Mammary epithelial cell (primary cell): Measurements from ENCODE around the gene AHCTF1.

Source experiments
- CTCF ChIP-seq, 2 donors: IDR thresholded peaks in 1 of 2; conservative IDR thresholded peaks in 1 of 2; 2 replicates each; pipeline ENCODE4 v1.5.1; 2011 to 2012; ENCODE audit warnings: inconsistent platforms in 2 of 2, low read length in 2 of 2, mild to moderate bottlenecking in 2 of 2, control low read depth in 1 of 2, low read depth in 1 of 2; ENCODE audit not compliant: insufficient read depth in 1 of 2; ENCODE audit errors: extremely low read depth in 1 of 2
- EZH2 ChIP-seq: IDR thresholded peaks from 2 replicates; pipeline ENCODE4 v1.6.1; 2012; ENCODE audit warnings: low read length, inconsistent platforms, borderline replicate concordance

GRCh38 chr1:246971969-246972368 is 40.2 kb upstream of the AHCTF1 start:
- TF ChIP-seq CTCF (conservative IDR thresholded peaks at IDR 0.05 in 1 of 2, IDR thresholded peaks at IDR 0.05 in 1 of 2; ENCODE audit: extremely low read depth in 1 of 2, insufficient read depth in 1 of 2, low read depth in 1 of 2, low read length in 2 of 2): no peak
- TF ChIP-seq EZH2: no peak
